Measurements from ENCODE around the gene ZNF684. TPM values are rescaled to one million over a fixed set of nuclear protein-coding genes. Genes with fewer than 3 reads are reported as not detected.
"Not testable (repeated sequence)": the region's sequence is repeated elsewhere in the genome, so short reads cannot be mapped to it uniquely, and the experiment has no call there.

Gene ZNF684
- polyA plus RNA-seq (2012; ENCODE audit: low read depth, missing spikeins) = 2.5 TPM

DNA sequence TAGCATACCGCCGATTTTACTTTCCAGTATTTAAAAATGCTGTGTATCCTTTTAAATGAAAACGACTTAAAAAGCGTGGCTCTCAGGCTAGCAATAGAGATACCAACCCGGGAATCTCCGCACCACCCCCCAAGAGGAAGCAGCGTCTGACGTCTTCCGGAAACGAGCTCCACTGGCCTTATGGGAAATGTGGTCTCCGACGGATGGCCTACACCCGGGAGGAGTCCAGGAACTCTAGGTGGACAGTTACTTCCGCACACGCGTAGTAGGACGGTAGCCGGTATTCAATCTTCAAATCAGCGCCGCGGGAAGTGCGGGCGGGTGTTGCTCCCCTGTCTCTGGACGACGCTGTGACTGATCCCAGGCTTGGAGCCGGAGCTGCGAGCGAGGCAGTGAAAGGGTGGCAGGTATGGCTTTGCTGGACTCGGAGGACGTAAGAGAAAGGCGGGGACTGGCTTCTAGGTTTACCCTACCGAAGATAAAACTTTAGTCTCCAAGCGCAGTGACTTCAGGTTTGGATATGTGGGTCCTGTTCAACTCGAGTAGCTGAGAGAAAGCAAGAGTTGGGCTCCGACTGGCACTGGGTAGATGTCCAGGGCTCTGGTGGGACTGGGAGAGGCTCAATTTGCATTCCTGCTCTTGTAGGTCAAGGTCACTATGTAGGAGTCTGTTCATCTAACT lies at the start of gene ZNF684:
Gene ZNF684 (plus strand): TSS at position 257 of the 681 bp plus-strand sequence. CDS start 1,530 bp downstream, outside the sequence.
- DNase-seq (ENCODE audit: insufficient read length, low spot score) (peak; percentile 58), FAIRE-seq (peak; percentile 99)
- TF ChIP-seq PAX5 (IDR thresholded peaks at IDR 0.05; ENCODE audit: insufficient read depth, low read length, severe bottlenecking) (no peak), POU2F2 (IDR thresholded peaks at IDR 0.05; ENCODE audit: low read depth, low read length) (peak; percentile 58; the same call in 1 of the 2 replicates), SPI1 (IDR thresholded peaks at IDR 0.05; ENCODE audit: low read depth, low read length) (peak; percentile 61), TAF1 (IDR thresholded peaks at IDR 0.05; ENCODE audit: low read depth, low read length) (peak; percentile 70; the same call in 1 of the 2 replicates), POLR2AphosphoS5 (IDR thresholded peaks at IDR 0.05; ENCODE audit: low read depth, low read length) (peak; percentile 79), POLR2A (IDR thresholded peaks at IDR 0.05; ENCODE audit: low read depth, low read length) (peak; percentile 73)

DNA sequence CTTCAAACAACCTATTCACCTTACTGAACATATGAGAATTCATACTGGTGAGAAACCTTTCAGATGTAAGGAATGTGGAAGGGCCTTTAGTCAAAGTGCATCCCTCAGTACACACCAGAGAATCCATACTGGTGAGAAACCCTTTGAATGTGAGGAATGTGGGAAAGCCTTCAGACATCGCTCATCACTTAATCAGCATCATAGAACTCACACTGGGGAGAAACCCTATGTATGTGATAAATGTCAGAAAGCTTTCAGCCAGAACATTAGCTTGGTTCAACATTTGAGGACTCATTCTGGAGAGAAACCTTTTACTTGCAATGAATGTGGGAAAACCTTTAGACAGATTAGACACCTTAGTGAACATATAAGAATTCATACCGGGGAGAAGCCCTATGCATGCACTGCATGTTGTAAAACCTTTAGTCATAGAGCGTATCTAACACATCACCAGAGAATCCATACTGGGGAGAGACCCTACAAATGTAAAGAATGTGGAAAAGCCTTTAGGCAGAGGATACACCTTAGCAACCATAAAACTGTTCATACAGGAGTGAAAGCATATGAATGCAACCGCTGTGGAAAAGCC lies 36.0 kb upstream of the ZNF684 start:
- FAIRE-seq = no peak
- DNase-seq (ENCODE audit: insufficient read length, low spot score) = no peak
- no peak for TF ChIP-seq POLR2AphosphoS5 (IDR thresholded peaks at IDR 0.05; ENCODE audit: low read depth, low read length)
- TF ChIP-seq SPI1 (IDR thresholded peaks at IDR 0.05; ENCODE audit: low read depth, low read length) = no peak
- no peak for TF ChIP-seq PAX5 (IDR thresholded peaks at IDR 0.05; ENCODE audit: insufficient read depth, low read length, severe bottlenecking)
- no peak for TF ChIP-seq TAF1 (IDR thresholded peaks at IDR 0.05; ENCODE audit: low read depth, low read length)
- no peak for TF ChIP-seq POLR2A (IDR thresholded peaks at IDR 0.05; ENCODE audit: low read depth, low read length)
- TF ChIP-seq POU2F2 (IDR thresholded peaks at IDR 0.05; ENCODE audit: low read depth, low read length) = no peak

DNA sequence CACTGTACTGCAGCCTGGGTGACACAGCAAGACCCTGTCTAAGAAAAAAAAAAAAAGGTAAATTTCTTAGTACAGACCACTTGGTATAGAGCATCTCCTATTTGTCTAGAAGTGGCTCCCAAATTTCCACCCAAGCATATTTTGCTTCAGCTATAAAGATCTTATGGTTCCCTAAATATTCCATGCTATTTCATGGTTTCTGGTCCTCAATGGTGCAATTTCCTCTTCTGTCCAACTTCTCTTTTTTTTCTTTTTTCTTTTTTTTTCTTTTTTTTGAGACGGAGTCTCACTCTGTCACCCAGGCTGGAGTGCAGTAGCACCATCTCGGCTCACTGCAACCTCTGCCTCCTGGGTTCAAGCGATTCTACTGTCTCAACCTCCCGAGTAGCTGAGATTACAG lies 28.8 kb upstream of the ZNF684 start:
- FAIRE-seq; DNase-seq (ENCODE audit: insufficient read length, low spot score): not testable (repeated sequence)

DNA sequence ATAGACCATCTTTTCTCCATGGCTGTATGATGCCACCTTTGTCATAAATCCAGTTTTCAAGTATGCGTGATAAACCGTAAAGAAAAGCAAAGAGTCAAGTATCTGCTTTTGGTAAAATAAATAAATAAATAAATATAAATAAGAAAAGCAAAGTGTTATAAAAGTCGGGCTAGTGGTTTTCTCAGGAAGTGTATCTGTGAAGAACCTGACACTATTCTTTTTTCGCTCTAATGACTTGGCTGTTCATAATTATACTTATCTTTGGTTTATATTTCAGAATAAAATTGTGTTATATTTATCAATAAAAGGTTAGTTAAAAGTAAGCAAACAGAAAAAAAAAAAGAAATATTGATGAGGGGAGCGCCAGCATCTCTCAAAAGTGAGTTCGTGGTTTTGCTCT lies 23.5 kb upstream of the ZNF684 start:
- FAIRE-seq = no peak
- TF ChIP-seq TAF1 (IDR thresholded peaks at IDR 0.05; ENCODE audit: low read depth, low read length) = no peak
- TF ChIP-seq POLR2AphosphoS5 (IDR thresholded peaks at IDR 0.05; ENCODE audit: low read depth, low read length) = no peak
- TF ChIP-seq POU2F2 (IDR thresholded peaks at IDR 0.05; ENCODE audit: low read depth, low read length) = no peak
- no peak for TF ChIP-seq SPI1 (IDR thresholded peaks at IDR 0.05; ENCODE audit: low read depth, low read length)
- no peak for TF ChIP-seq POLR2A (IDR thresholded peaks at IDR 0.05; ENCODE audit: low read depth, low read length)
- no peak for TF ChIP-seq PAX5 (IDR thresholded peaks at IDR 0.05; ENCODE audit: insufficient read depth, low read length, severe bottlenecking)
- no peak for DNase-seq (ENCODE audit: insufficient read length, low spot score)

DNA sequence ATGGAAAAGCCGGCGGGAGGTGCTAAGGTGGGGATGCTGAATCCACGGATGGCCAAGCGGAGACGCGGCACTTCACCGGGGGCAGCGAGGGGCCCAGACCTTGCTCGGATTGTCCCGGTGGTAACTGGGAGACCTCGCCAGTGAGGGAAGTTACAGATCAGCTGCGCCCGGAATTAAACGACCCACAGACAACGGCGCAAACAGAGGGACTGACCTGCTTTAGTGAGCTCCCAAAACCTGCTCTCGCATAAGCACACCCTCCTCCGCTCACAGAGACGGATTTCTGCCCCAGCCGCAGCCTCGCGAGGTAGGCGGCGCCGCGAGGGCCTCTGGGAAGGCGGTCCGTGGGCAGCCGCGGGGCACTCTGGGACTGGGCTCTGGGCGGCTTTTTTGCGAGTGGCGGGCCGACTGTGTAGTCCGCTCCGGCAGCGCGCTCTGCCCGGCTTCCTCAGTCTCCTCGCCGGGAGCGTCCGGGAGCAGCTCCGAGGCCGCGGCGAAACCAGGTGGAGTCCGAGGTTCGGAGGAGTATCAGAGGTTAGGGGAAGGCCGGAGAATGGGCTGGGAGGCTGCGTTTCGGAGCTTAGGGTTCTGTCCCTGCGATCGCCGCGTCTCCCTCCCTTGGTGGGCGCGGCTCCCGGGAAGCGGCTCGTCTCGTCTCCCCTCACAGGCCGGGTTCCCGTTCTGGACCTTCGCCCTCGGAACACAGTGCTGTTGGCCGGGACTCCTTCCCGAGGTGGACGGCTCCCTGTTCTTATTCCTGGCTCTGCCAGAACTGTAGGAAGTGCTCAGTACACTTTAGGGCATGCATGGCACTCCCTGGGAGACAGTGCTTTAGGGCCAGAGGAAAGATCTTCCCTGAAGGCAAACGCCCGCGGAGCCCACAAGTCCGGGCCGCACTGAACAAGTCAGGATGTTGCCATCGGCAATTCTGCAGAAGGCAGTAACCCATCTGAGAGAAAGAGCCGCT lies 22.8 kb upstream of the ZNF684 start, which contains the start of gene EXO5:
Gene EXO5 (plus strand): TSS at position 393 of the 967 bp plus-strand sequence. CDS start 5,778 bp downstream, outside the sequence.
- FAIRE-seq = peak; percentile 89
- TF ChIP-seq POU2F2 (IDR thresholded peaks at IDR 0.05; ENCODE audit: low read depth, low read length) = no peak
- TF ChIP-seq POLR2AphosphoS5 (IDR thresholded peaks at IDR 0.05; ENCODE audit: low read depth, low read length) = peak; percentile 72; the same call in 1 of the 2 replicates
- no peak for TF ChIP-seq PAX5 (IDR thresholded peaks at IDR 0.05; ENCODE audit: insufficient read depth, low read length, severe bottlenecking)
- peak; percentile 75 for TF ChIP-seq TAF1 (IDR thresholded peaks at IDR 0.05; ENCODE audit: low read depth, low read length)
- TF ChIP-seq POLR2A (IDR thresholded peaks at IDR 0.05; ENCODE audit: low read depth, low read length) = peak; percentile 85
- TF ChIP-seq SPI1 (IDR thresholded peaks at IDR 0.05; ENCODE audit: low read depth, low read length) = no peak
- DNase-seq (ENCODE audit: insufficient read length, low spot score) = peak; percentile 66

DNA sequence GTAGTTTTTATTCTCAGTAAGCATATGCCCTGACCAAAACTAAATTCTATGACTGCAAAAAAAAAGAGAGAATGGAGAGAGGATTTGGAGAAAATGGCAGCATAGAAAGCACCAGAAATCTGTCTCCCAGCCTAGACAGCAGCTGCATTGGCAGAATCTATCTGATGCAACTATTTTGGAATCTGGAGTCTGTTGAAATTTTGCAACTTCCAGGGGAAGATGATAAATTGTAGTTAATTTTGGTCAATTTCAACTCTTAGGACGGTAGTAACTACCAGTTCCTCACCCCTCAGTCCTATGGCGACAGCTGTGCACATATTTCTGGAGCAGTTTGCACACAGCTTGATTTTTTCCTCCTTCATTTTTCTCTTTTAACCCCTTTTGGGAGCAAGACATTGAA lies 11.9 kb upstream of the ZNF684 start:
- TF ChIP-seq POLR2AphosphoS5 (IDR thresholded peaks at IDR 0.05; ENCODE audit: low read depth, low read length) = no peak
- TF ChIP-seq SPI1 (IDR thresholded peaks at IDR 0.05; ENCODE audit: low read depth, low read length) = no peak
- TF ChIP-seq POLR2A (IDR thresholded peaks at IDR 0.05; ENCODE audit: low read depth, low read length) = no peak
- TF ChIP-seq TAF1 (IDR thresholded peaks at IDR 0.05; ENCODE audit: low read depth, low read length) = no peak
- TF ChIP-seq POU2F2 (IDR thresholded peaks at IDR 0.05; ENCODE audit: low read depth, low read length) = no peak
- TF ChIP-seq PAX5 (IDR thresholded peaks at IDR 0.05; ENCODE audit: insufficient read depth, low read length, severe bottlenecking) = no peak
- DNase-seq (ENCODE audit: insufficient read length, low spot score) (no peak), FAIRE-seq (no peak)

DNA sequence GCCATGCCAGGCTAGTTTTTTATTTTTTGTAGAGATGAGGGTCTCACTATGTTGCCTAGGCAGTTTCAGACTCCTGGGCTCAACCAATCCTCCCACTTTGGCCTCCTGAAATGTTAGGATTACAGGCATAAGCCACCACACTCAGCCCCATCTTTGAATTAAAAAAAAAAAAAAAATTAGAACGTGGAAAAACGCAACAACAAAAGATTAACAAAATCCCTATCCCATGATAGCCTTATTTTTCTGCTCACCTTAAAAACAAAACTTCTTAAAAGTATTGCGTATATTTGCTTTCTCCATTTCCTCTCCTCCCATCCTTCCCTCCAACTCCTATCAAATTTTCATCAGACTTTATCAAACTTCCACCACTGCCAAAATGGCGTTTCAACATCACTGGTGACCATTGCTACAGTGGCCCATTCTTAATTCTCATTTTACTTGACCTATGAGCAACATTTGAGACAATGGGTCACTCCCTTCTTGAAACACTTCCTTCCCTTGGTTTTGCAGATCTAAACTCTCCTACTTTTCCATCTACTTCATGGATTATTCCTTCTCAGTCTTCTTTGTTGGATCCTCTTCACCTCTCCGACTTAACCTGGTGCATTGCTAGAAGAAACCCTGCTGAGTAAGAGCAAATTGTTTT lies 579 bp upstream of the ZNF684 start:
- DNase-seq (ENCODE audit: insufficient read length, low spot score) = no peak
- FAIRE-seq = no peak
- TF ChIP-seq POLR2A (IDR thresholded peaks at IDR 0.05; ENCODE audit: low read depth, low read length) (no peak), TAF1 (IDR thresholded peaks at IDR 0.05; ENCODE audit: low read depth, low read length) (no peak), PAX5 (IDR thresholded peaks at IDR 0.05; ENCODE audit: insufficient read depth, low read length, severe bottlenecking) (no peak), POU2F2 (IDR thresholded peaks at IDR 0.05; ENCODE audit: low read depth, low read length) (no peak), POLR2AphosphoS5 (IDR thresholded peaks at IDR 0.05; ENCODE audit: low read depth, low read length) (no peak), SPI1 (IDR thresholded peaks at IDR 0.05; ENCODE audit: low read depth, low read length) (no peak)

DNA sequence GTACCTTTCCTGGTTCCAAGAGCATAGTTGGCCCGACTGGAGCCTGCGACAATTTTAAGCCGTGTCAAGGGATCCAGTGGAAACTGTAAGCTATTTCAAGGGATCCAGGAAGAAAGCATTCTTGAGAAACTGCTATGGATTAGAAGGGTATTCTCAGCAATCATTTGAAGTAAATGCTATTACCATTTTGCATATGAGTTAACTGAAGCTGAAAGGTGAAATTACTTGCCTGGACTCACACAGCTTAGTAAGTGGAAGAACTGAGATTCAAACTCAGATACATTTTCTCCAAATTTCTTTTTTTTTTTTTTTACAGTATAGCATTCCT lies 589 bp downstream of the ZNF684 start:
- DNase-seq (ENCODE audit: insufficient read length, low spot score) (no peak), FAIRE-seq (no peak)
- TF ChIP-seq POLR2AphosphoS5 (IDR thresholded peaks at IDR 0.05; ENCODE audit: low read depth, low read length) (no peak), TAF1 (IDR thresholded peaks at IDR 0.05; ENCODE audit: low read depth, low read length) (no peak), SPI1 (IDR thresholded peaks at IDR 0.05; ENCODE audit: low read depth, low read length) (no peak), POU2F2 (IDR thresholded peaks at IDR 0.05; ENCODE audit: low read depth, low read length) (no peak)
